IMR-90 (cell line): Measurements from ENCODE around the gene THADA. TPM values are rescaled to one million over a fixed set of nuclear protein-coding genes. Genes with fewer than 3 reads are reported as not detected.

ENCODE experiments used
- ATAC-seq: fragments of 200-7000 bp; cut with Tn5 transposase; 2 replicates; pipeline ENCODE4 v1.9.1; 2020; ENCODE audit warnings: low read depth, mild to moderate bottlenecking, moderate library complexity
- BruUV-seq: library from RNA; stranded (reverse); fragments of 400-500 nt; replicated peaks from 2 replicates; lab custom pipeline; 2021; lab: Mats Ljungman, UMichigan
- CTCF ChIA-PET: fragments of 300-600 bp; formaldehyde crosslinking; extraction: SDS; loops from one replicate; lab custom pipeline; 2021; ENCODE audit warnings: antibody characterized with exemption; lab: Yijun Ruan, JAX
- POLR2A ChIA-PET: fragments of 300-600 bp; sonication (Branson Sonifier 250); formaldehyde crosslinking; loops from one replicate; lab custom pipeline; 2022; ENCODE audit warnings: antibody characterized with exemption; ENCODE audit not compliant: unreplicated experiment; lab: Charles Lee
- DNase-seq: peaks from one replicate; pipeline ENCODE4 v3.0.0; 2013
- H2AFZ ChIP-seq: replicated peaks from 2 replicates; pipeline ENCODE3; 2013; ENCODE audit warnings: low read length, mild to moderate bottlenecking; ENCODE audit not compliant: poor library complexity
- H2AK5ac ChIP-seq: 2 replicates; pipeline ENCODE4 v1.6.1; 2013; ENCODE audit warnings: low read depth, low read length, inconsistent platforms
- H2AK9ac ChIP-seq: replicated peaks from 2 replicates; pipeline ENCODE3; 2013; ENCODE audit warnings: mild to moderate bottlenecking, low read depth, low read length, moderate library complexity; ENCODE audit not compliant: poor library complexity
- H2BK120ac ChIP-seq: 2 replicates; pipeline ENCODE4 v1.6.1; 2013; ENCODE audit warnings: low read depth, low read length, inconsistent platforms
- H2BK15ac ChIP-seq: 3 replicates; pipeline ENCODE4 v1.6.1; 2013; ENCODE audit warnings: low read depth, low read length, inconsistent platforms
- H2BK20ac ChIP-seq: 2 replicates; pipeline ENCODE4 v1.6.1; 2013; ENCODE audit warnings: low read depth, mild to moderate bottlenecking, inconsistent platforms, low read length, moderate library complexity
- H2BK5ac ChIP-seq: 2 replicates; pipeline ENCODE4 v1.6.1; 2013; ENCODE audit warnings: mild to moderate bottlenecking, low read depth, low read length, inconsistent platforms; ENCODE audit not compliant: poor library complexity, severe bottlenecking
- H3K14ac ChIP-seq: replicated peaks from 2 replicates; pipeline ENCODE4 v1.6.1; 2013; ENCODE audit warnings: low read depth, low read length, inconsistent platforms
- H3K18ac ChIP-seq: 2 replicates; pipeline ENCODE4 v1.6.1; 2013; ENCODE audit warnings: low read depth, low read length, control low read depth
- H3K23ac ChIP-seq: 2 replicates; pipeline ENCODE4 v1.6.1; 2013; ENCODE audit warnings: low read depth, low read length, inconsistent platforms
- H3K27ac ChIP-seq: 2 replicates; pipeline ENCODE4 v1.5.1; 2013; ENCODE audit warnings: mild to moderate bottlenecking, control low read depth, low read length; ENCODE audit not compliant: insufficient read depth
- H3K27me3 ChIP-seq: 2 replicates; pipeline ENCODE4 v1.6.1; 2013; ENCODE audit warnings: low read length; ENCODE audit not compliant: control insufficient read depth, insufficient read depth
- H3K36me3 ChIP-seq: 2 replicates; pipeline ENCODE4 v1.6.1; 2013; ENCODE audit warnings: low read length, mixed read lengths; ENCODE audit not compliant: control insufficient read depth, insufficient read depth
- H3K4ac ChIP-seq: 2 replicates; pipeline ENCODE4 v1.6.1; 2013; ENCODE audit warnings: low read depth, low read length, inconsistent platforms
- H3K4me1 ChIP-seq: 2 replicates; pipeline ENCODE4 v1.6.1; 2013; ENCODE audit warnings: low read length, mixed read lengths; ENCODE audit not compliant: control insufficient read depth, insufficient read depth
- H3K4me2 ChIP-seq: 2 replicates; pipeline ENCODE4 v1.6.1; 2013; ENCODE audit warnings: low read depth, mild to moderate bottlenecking, control low read depth, low read length, moderate library complexity
- H3K4me3 ChIP-seq: 2 replicates; pipeline ENCODE4 v1.5.1; 2013; ENCODE audit warnings: low read depth, mild to moderate bottlenecking, control low read depth, low read length, moderate library complexity; ENCODE audit not compliant: insufficient read depth
- H3K56ac ChIP-seq: 2 replicates; pipeline ENCODE4 v1.6.1; 2013; ENCODE audit warnings: low read length, inconsistent platforms; ENCODE audit not compliant: insufficient read depth; ENCODE audit errors: extremely low read depth
- H3K79me1 ChIP-seq, 2 experiments: 2 replicates each; pipeline ENCODE4 v1.6.1; 2013; ENCODE audit warnings: low read length in 2 of 2, inconsistent platforms in 1 of 2, low read depth in 1 of 2
- H3K9ac ChIP-seq: 2 replicates; pipeline ENCODE4 v1.6.1; 2013; ENCODE audit warnings: low read depth, low read length, control low read depth
- H3K9me1 ChIP-seq: 2 replicates; pipeline ENCODE4 v1.6.1; 2013; ENCODE audit warnings: low read length, inconsistent platforms; ENCODE audit not compliant: insufficient read depth
- H3K9me3 ChIP-seq: 2 replicates; pipeline ENCODE4 v1.6.1; 2013; ENCODE audit warnings: low read length; ENCODE audit not compliant: control insufficient read depth, insufficient read depth
- H4K20me1 ChIP-seq: 2 replicates; pipeline ENCODE4 v1.6.1; 2013; ENCODE audit warnings: low read length, inconsistent platforms; ENCODE audit not compliant: insufficient read depth
- H4K5ac ChIP-seq: 2 replicates; pipeline ENCODE4 v1.6.1; 2013; ENCODE audit warnings: mild to moderate bottlenecking, low read depth, low read length, control low read depth
- H4K8ac ChIP-seq, 2 experiments: 2 replicates each; pipeline ENCODE4 v1.6.1; 2013; ENCODE audit warnings: low read depth in 2 of 2, low read length in 2 of 2, control low read depth in 1 of 2, inconsistent platforms in 1 of 2
- H4K91ac ChIP-seq: 2 replicates; pipeline ENCODE4 v1.6.1; 2013; ENCODE audit warnings: low read depth, low read length, inconsistent platforms; ENCODE audit not compliant: insufficient read depth
- BHLHE40 ChIP-seq: fragments of 150-350 bp; IDR thresholded peaks from 2 replicates; pipeline ENCODE4 v1.6.1; 2016; ENCODE audit warnings: mild to moderate bottlenecking, low read depth, low read length
- CHD1 ChIP-seq: IDR thresholded peaks from 2 replicates; pipeline ENCODE4 v1.6.1; 2012; ENCODE audit warnings: low read depth, low read length, improper control_type of control experiment
- CTCF ChIP-seq: conservative IDR thresholded peaks from 2 replicates; pipeline ENCODE4 v1.5.1; 2012; ENCODE audit warnings: mild to moderate bottlenecking, low read depth, low read length, improper control_type of control experiment
- FOS ChIP-seq: fragments of 150-350 bp; IDR thresholded peaks from 2 replicates; pipeline ENCODE4 v1.6.1; 2016; ENCODE audit warnings: low read depth, low read length
- MAFK ChIP-seq: IDR thresholded peaks from 2 replicates; pipeline ENCODE4 v1.6.1; 2012; ENCODE audit warnings: low read depth, low read length, improper control_type of control experiment
- MAZ ChIP-seq: IDR thresholded peaks from 2 replicates; pipeline ENCODE4 v1.6.1; 2012; ENCODE audit warnings: low read depth, mild to moderate bottlenecking, low read length, improper control_type of control experiment, moderate library complexity, borderline replicate concordance
- MXI1 ChIP-seq: IDR thresholded peaks from 2 replicates; pipeline ENCODE4 v1.6.1; 2012; ENCODE audit warnings: low read depth, mild to moderate bottlenecking, low read length, moderate library complexity, borderline replicate concordance
- NFE2L2 ChIP-seq: fragments of 150-350 bp; IDR thresholded peaks from 2 replicates; pipeline ENCODE4 v1.6.1; 2016; ENCODE audit warnings: low read depth, mild to moderate bottlenecking, low read length
- POLR2A ChIP-seq: IDR thresholded peaks from 2 replicates; pipeline ENCODE4 v1.6.1; 2012; ENCODE audit warnings: mild to moderate bottlenecking, low read depth, low read length
- RAD21 ChIP-seq: IDR thresholded peaks from 2 replicates; pipeline ENCODE4 v1.6.1; 2012; ENCODE audit warnings: low read length, improper control_type of control experiment
- RCOR1 ChIP-seq: IDR thresholded peaks from 2 replicates; pipeline ENCODE4 v1.6.1; 2012; ENCODE audit warnings: mild to moderate bottlenecking, low read length, improper control_type of control experiment; ENCODE audit not compliant: insufficient replicate concordance
- RFX5 ChIP-seq: IDR thresholded peaks from 2 replicates; pipeline ENCODE4 v1.8.0; 2012; ENCODE audit warnings: low read depth, mild to moderate bottlenecking, low read length, moderate library complexity
- WGBS, 2 experiments: methylation state at CpG; one replicate each; pipeline versions ENCODE4 v1.1.5 to v1.1.7; 2013; ENCODE audit warnings: missing lambda C conversion rate in 2 of 2; ENCODE audit not compliant: insufficient read length in 1 of 2; ENCODE audit errors: extremely low coverage in 2 of 2; 5-methylcytosine and 5-hydroxymethylcytosine counted together
- dilution Hi-C: fragments of 300-500 bp; cut with HindIII; formaldehyde crosslinking; loops from one replicate; pipeline ENCODE4 v1.14.3; 2018; ENCODE audit warnings: low sequenced_read_pairs; ENCODE audit not compliant: unreplicated experiment
- in situ Hi-C: fragments of 300-500 bp; cut with MboI; formaldehyde crosslinking; loops from 3 replicates; pipeline ENCODE4 v1.14.3; 2019; ENCODE audit warnings: low sequenced_read_pairs, inconsistent platforms, mixed read lengths
- intact Hi-C: fragments of 100-400 bp; cut with micrococcal nuclease; formaldehyde crosslinking; loops from 2 replicates; pipeline ENCODE4 v1.10.0; 2022
- polyA plus RNA-seq, 3 experiments: library from polyadenylated mRNA; depleted of rRNA; stranded (reverse); fragments of >200 nt; gene quantifications; 2 replicates each; pipeline ENCODE4 v1.2.3, GENCODE V29; 2012; ENCODE audit warnings: low replicate concordance in 1 of 3
- total RNA-seq: library from RNA; depleted of rRNA; stranded (reverse); fragments of >200 nt; gene quantifications from 2 replicates; pipeline ENCODE4 v1.2.3, GENCODE V29; 2012

Gene THADA
- total and polyA plus RNA-seq, 2 of the 4 experiments (the other 2 are of a cell fraction): 10.5 to 21.3 TPM

- Histone ChIP-seq H3K14ac (no peak overlapping the region), H3K56ac (no peak overlapping the region), H3K23ac (no peak overlapping the region), H3K4me3 (no peak overlapping the region), H3K79me1 (peaks cover 0 to 4% of the 10 kb centered on the region in 2 experiments; a peak in 2 of 4 replicates), H3K9me1 (peaks cover 5% of the 10 kb centered on the region), H3K4me1 (peaks cover 14% of the 10 kb centered on the region), H2AK5ac (no peak overlapping the region), H2BK20ac (no peak overlapping the region), H4K91ac (no peak overlapping the region), H3K9me3 (no peaks in the 10 kb centered on the region), H3K9ac (no peak overlapping the region), H3K27ac (no peak overlapping the region), H4K8ac (no peak overlapping the region), H2BK15ac (no peak overlapping the region), H3K4ac (no peak overlapping the region), H3K4me2 (no peak overlapping the region), H2BK120ac (no peak overlapping the region), H2AFZ (no peak overlapping the region), H2BK5ac (no peak overlapping the region), H3K36me3 (no peaks in the 10 kb centered on the region), H4K5ac (no peak overlapping the region), H3K27me3 (no peaks in the 10 kb centered on the region), H3K18ac (no peak overlapping the region), H2AK9ac (no peak overlapping the region), H4K20me1 (no peaks in the 10 kb centered on the region)
- intact Hi-C loops (loop anchor here (5.0 kb wide), 1 partner anchor 42 kb away; no protein-coding TSS in a partner anchor), in situ Hi-C loops (no loop called here), dilution Hi-C loops (no loop called here)
- ATAC-seq (no peak), DNase-seq (no peak)
- TF ChIP-seq NFE2L2: no peak
- no peak for TF ChIP-seq MAFK
- no peak for TF ChIP-seq MAZ
- no peak for TF ChIP-seq MXI1
- no peak for TF ChIP-seq RAD21
- TF ChIP-seq RCOR1: no peak
- no peak for TF ChIP-seq RFX5
- no peak for TF ChIP-seq BHLHE40
- TF ChIP-seq CHD1: no peak
- no peak for TF ChIP-seq FOS
- TF ChIP-seq CTCF: no peak
- no peak for TF ChIP-seq POLR2A
- POLR2A ChIA-PET: no interaction called here
- WGBS, 2 experiments: no CpG with 5 or more reads among the region's 3 CpGs
- CTCF ChIA-PET: no interaction called here
- no TSS peak for BruUV-seq
These were observed 240.4 kb downstream of the THADA start for GRCh38 chr2:43355399-43355798.
